GM23248 (cell line): ENCODE results near the gene NEU4.

Experiments
- EZH2 ChIP-seq: fragments of 200-600 bp; sonication (generic); IDR thresholded peaks from 2 replicates; pipeline ENCODE4 v1.6.1; 2018; ENCODE audit warnings: antibody characterized with exemption, mild to moderate bottlenecking; ENCODE audit not compliant: insufficient read depth, poor library complexity, severe bottlenecking
- EZH2phosphoT487 ChIP-seq: fragments of 200-600 bp; sonication (generic); IDR thresholded peaks from 2 replicates; pipeline ENCODE4 v1.6.1; 2018; ENCODE audit warnings: antibody characterized with exemption, moderate library complexity, mild to moderate bottlenecking, low read depth; ENCODE audit not compliant: insufficient read depth

DNA sequence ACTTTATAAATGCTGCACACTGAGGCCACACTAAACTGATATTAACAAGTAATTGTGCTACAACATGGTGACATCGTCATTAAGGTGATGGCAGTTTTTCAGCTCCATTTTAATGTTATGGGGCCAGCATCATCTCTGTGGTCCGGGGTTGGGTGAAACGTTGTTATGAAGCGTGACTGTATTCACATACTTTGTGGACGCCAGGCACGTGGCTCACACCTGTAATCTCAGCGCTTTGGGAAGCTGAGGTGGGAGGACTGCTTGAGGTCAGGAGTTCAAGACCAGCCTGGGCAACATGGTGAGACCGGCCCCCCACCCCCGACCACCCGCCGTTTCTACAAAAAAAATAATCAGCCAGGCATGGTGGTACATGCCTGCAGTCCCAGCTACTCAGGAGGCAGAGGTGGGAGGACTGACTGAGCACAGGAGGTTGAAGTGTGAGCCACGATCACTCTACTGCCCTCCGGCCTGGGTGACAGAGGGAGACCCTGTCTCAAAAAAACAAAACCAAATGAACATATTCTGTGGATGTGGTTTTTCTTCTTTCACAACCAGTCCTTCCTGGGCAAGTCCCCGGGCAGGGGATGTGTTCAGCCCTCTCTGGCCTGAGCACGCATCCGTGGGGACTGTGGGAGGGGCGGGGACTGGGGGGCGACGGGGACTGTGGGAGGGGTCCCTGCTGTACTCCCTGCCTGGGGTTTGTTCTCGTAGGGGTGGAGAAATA, 45.3 kb upstream of the NEU4 start:
- no peak for TF ChIP-seq EZH2
- TF ChIP-seq EZH2phosphoT487 = no peak
